Measurements from ENCODE around the gene USP3. TPM values are rescaled to one million over a fixed set of nuclear protein-coding genes. Genes with fewer than 3 reads are reported as not detected.

The USP3 gene
- total RNA-seq, 1 experiment from 2014 or later, result 39.3 TPM

DNA sequence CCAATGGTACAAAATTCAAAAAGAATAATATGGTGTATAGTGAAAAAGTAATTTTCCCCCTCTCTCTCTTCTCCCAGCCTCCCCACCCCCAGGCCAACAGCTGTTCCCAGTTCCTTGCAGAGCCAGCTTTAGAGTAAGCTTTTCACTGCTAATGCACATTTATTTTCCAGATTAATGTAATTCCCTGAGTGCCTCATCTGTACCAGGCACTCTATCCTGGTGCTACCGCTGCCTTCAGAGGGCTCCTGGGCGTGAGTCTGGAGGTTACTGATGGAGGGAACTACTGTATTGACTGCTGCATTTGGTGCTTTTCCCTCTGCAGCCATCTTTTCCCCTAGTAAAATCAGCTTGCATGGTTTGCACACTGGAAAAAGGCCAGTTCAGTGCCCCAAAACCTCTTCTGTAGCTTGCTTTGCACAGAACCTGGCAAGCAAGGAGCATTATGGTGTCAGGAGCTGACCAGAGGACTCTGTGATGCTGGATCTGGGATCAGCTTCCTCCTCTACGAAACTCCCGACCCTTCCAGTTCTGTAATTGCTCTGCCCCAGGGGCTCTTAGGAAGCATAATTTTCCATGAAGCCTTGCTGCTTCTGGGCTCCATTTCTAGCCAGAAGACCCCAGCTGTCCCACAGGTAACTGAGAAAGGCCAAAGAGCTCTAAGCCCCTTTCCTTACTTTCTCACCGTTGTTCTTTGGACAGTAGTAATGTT is 8.5 kb upstream of the USP3 start:
- no peak for DNase-seq (ENCODE audit: low read depth)

DNA sequence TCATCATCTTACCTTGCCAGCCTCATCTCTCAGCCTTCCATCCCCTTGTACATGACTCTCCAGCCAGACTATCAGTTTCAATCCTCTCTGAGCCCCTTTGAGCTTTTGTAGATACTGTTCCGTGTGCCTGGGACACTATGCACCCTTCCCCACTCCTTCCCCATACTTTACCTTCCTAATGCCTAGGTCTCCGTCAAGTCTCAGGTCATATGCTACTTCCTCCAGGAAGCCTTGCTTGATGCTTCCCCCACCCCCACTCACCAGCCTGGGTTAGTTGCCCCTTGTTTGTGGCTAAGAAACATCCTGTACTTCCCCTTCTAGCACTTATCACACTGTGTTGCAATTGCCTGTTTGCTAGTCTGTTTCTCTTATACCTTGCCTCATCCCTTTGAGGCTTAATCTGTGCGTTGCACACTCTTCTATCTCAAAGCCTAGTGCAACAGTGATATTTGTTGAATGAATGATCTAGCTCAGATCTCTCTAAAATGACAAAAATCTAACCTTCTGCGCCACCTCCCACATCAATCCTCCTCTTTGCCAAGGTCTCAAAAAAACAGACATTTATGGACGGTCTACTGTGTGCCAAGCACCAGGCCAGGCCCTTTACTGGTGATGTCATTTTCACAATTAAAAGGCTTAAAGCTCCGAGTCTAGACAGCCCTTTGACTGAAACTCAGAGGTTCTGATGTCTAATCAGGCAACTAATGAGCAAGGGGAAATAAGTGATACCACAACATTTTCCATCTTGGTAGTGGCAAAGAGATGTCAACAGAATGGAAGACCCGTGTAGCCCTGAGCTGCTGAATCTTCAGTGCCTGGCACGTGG is 6.5 kb upstream of the USP3 start:
- no peak for DNase-seq (ENCODE audit: low read depth)

DNA sequence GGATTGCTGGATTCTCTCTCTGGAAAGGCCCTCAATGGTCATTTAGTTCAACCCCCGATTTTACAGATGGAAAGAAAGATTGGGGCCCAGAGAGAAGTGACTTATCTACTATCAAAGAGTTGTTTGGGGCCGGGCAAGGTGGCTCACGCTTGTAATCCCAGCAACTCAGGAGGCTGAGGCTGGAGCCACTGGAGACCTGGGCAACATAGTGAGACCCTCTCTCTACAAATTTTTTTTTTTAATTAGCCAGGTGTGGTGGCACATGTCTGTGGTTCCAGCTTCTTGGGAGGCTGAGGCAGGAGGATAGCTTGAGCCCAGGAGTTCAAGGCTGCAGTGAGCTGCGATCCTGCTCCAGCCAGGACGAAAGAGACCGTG is 5.2 kb upstream of the USP3 start:
- no peak for DNase-seq (ENCODE audit: low read depth)

DNA sequence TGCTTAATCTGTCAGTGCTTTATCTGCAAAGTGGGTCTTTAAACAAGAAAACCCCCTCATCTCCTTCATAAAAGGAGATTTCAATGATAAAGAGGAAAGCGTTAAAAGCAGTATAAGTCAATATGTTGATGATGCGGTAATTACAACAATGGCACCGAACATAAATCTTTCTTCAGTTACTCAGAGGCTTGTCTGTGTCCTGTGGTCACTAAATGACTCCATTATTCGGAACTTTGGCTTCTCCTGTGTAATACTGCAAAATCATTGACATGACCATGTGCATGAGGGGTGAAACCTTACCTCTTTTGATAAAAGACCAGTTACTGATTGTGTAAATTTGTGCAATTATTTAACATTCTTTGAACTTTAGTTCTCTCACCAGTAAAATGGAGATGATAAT is 4.8 kb upstream of the USP3 start:
- DNase-seq (ENCODE audit: low read depth), result no peak

DNA sequence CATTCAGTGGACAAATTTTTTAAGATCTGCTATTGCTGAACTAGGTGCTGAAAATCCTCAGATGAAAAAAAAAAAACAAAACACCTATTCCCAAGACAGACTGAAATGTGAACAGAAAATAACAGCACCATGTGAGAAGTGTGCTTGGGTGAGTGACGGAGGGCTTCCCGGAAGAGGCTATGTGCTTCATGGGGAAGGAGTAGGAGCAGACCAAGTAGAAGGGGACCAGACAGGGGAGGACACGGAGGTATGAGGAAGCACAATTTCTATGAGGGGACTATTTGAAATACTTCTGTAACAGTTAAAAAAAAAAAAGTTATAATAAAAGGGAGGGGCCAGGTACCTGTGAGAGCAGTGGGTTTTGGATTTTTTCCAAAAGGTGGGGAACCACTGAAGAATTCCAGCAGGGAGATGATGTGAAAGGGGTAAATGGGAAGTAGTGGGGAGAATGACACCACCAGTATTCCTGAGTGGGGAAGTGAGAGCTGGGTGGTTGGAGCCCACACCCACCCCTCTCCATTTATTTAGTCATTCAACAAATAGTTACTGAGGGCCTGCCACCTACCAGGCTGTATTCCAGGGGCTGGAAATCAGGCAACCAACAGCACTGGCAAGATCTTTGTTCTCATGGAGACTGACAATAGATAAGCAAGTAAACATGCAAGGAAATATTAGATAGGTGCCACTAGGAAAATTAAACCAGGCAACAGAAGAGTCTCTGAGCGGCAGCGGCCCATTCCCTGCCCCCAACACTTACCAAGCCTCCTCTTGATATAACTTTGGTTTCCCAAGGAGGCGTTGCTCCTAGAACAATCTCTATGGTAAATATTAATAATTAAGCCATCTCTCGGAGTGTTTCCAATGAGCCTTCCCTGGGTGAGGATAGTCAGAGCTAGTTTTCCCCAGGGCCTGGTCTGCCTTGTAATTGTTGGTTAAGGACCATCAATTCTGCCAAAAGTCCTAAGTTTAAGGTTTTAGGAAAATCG is 3.8 kb upstream of the USP3 start:
- no peak for DNase-seq (ENCODE audit: low read depth)

DNA sequence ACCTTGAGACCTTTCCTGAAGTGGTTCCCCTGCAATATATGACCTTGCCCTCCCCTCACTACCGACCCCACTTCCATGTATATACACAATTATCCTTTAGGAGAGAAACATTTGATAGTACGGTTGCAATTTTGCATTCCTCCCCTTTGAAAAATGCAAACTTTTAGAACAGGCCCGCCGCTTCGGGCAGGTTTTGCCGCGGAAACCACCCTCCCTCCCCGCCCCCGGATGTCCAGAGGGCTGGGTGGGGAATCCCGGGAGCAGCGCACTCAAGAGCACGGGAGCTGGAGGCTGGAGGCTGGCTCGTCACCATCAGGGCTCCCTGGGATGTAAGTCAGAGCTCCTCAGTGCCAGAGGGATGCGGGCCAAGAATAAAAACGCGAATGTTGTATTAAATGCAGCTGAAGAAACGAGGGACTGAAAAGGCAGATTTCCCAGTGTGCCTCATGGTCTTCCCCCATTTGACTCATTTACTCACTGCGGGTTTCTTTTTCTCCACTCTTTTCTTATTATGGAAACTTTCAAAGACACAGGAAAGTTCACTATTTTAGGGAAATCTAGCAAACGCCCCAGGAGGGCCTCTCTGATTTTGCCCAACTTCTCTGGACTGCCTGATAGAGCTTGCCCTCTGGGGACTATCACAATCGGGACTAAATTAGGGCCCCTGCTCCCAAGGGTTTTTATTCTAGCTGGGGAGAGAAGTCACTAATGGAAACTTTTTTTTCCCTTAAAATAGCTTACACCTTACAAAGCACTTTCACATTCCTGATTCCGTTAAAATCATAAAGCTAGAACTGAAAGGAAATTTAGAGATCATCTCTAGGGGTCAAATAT is 2.9 kb upstream of the USP3 start:
- DNase-seq (ENCODE audit: low read depth), result peak; percentile 93

DNA sequence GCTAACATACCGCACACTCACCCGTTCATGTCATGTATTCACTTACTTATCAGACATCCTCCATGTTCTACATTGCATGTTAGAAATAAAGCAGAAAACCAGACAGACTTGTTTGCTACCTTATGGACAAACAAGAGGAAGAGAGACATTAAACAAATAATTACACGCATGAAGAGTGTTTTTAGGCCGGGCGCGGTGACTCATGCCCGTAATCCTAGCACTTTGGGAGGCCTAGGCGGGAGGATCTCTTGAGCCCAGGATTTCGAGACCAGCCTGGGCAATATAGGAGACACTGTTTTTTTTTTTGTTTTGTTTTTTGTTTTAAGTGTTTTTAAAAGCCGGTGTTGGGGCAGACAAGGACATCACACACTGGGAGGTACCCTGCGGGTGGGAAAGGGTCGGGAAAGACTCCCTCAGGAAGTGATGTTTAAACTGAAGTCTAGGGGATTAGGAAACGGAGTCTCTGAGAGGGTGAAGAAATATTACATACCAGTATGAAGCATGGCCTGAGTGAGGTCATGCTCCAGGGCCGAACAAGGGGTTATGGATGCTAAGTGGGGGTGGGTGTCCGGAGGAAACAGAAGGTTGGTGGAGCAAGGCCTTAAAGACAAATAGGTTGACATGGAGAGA is 2.1 kb upstream of the USP3 start:
- DNase-seq (ENCODE audit: low read depth), result no peak

DNA sequence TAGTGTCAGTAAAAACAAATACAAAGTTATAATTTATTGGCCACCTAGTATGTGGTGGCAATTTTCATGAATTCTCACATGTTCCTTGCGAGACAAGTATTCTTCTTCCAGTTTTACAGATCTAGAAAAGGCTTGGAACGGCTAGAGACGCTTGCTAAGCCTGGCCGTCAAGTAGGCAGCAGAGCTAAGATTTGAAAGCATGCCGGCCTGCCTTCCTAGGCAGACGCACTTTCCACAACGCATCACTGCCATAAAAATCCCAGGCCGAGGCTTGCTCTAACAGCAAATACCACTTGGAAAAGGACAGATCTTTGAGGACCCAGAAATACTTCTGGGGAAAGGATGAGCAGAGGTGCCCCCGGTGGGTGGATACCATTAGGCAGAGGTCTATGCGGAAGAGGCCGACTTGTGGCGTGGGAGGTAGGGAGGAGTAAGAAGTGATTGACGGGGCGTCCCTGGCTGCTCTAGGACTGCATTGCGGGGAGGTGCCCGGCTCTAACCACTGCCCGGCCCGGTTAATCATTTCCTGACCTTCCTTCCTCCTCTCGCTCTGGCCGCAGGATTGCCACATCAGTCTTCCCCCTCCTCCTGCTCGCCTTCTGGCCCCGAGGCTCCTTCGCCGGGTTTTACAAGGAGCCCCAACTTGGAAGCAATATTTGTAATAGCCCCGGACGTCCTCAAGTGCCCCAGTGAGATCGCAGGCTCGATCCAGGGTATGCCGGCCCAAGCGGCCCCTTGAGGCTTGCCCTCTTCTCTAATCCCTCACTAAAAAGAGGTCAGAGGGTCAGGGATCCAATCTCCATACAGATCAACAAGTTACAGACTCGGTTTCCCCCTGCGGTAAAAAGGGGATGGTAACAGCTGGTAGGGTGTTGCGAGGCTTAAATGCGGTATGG is 1.3 kb upstream of the USP3 start:
- peak; percentile 88 for DNase-seq (ENCODE audit: low read depth)

DNA sequence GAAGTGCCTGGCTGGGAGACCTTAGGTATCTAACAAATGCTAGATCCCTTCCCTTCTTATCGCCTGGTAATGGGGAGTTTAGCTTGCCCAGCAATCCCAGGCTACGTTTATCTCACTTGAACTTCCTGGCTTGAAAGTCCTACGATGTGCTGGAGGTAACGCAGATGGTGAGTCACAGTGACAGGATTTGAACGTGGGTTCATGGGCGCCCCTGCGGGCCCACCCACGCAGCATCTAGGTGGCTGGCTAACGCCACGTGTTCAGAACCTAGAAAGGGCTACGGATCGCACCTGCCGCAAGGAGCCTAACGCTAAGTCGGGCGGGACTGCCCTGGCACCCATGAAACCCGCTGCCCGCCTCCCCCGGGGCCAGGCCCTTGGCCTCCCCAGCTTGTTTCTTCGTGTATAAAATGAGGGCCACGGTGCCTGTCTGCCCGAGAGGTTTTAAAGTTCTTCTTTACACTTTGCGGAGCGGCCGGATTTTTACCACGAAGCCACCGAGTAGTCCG is 600 bp upstream of the USP3 start:
- peak; percentile 84 for DNase-seq (ENCODE audit: low read depth)

DNA sequence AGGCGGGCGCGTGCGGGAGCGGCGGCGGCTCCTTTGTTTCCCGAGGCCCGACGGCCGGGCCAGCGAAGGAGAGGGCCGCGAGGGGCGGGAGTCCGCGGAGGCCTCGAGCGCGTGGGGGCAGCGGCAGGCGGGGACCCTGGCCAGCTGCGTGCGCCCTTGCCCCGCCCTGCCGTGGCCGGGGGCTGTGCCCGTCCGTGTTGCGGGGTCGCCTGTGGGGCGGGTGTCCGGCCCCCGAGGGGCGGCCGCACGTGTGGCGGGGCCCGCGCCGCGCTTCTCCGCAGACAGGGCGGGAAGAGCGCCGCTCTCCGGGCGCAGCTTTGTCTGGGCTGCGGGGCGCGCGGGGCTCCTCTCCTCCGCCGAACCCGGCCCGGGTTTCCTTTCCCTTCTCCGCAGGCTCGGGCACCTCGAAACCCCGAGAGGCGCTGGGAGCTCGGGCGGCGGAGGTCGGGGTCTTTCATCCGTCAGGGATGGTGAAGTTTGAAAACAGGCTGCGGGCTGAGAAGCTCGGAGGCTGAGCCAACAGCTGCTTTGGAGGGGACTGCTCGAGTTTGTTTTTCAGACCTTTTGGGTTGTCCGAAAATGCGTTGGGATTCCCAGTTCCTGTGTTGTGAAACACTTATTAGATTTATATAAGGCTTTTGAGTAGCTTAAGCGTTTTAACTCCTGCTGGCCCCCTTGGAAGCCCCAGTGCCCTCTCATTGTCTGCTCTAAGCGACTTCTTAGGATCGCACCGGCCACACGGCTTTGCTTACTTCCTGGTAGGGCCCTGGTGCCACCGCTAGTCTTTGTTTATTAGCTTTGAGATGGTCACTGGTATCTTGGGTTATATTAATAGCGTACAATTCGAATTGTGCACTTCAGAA is 817 bp downstream of the USP3 start:
- DNase-seq (ENCODE audit: low read depth), result peak; percentile 66

DNA sequence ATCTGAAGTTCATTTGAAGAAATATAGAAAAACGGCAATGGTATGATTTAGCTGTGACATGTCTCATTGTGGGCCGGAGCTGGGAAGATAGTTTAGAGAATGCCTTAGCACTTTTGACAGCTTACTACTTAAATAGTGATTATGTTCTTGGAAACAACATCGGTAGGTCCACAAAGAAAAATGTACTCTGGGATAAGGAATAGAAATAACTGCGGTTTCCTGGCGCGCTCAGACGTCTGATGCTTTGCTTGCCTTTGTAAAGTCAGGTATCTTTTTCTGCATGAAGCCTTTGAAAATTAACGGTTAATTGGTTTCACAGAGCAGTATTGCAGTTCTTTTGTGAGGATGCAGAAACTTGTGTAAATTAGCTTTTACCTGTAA is 1.4 kb downstream of the USP3 start:
- no peak for DNase-seq (ENCODE audit: low read depth)

DNA sequence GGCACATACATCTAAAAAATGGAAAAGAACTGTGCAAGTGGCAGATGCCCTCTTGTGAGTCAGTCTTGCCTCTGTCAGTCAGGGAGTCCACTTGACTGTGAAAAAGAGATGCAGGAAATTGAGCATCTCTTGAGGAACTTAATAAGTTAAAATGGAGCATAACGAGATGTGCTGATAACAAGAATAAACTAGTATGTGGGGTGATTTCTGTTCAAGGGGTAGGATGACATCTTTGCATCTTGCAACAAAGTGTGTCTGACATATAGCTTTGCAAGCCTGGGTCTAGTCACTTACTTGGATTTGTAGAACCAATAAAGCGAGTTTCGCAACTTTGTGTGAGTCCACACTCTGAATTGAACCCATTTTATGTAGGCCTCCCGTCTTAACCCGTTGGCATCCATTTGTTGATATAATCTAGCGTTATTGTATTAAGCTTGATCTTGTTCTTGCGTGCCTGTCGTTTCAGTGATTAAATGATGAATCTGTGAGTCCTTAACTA is 2.2 kb downstream of the USP3 start:
- DNase-seq (ENCODE audit: low read depth), result peak; percentile 36

DNA sequence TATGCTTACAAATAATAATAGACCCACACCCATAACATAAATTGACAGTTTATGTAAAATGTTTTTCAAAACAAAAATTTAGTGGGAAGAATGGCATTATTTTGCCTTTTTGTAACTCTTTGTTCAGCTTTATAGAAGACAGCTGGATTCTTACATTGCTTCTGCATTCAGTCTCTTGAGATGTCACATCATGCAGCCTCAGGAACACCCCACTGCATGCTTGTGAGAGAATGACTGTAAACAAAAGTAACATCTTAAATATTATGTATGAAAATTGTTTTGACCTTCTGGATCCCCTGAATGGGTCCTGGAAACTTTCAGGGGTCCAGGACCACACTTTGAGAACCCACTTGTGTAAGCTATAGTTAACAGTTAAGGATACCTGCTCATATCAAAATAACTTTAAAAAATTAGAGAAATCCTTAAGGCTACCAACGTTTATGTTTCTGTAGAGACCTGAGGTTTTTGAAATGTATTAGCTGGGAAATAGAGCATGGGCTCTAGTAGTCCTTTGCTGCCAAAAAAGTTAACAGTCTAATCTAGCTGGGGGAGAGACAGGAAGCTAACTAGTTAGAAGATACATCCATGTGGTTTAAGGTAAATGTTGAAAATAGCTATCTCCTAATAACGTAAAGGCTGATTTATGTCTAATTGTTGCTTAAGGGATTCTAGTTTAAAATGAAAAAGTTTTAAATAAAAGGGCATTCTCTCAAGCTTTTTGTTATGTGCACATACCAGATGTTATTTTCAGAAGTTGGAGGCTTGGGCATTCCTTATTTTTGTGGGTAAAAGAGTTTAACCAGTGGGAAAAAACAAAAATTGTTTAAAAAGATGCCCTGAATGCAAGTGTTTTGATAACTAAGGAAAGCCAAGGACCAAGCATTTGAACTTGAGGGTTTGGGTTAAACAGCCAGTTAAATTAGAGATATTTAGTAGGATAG is 3.8 kb downstream of the USP3 start:
- no peak for DNase-seq (ENCODE audit: low read depth)

DNA sequence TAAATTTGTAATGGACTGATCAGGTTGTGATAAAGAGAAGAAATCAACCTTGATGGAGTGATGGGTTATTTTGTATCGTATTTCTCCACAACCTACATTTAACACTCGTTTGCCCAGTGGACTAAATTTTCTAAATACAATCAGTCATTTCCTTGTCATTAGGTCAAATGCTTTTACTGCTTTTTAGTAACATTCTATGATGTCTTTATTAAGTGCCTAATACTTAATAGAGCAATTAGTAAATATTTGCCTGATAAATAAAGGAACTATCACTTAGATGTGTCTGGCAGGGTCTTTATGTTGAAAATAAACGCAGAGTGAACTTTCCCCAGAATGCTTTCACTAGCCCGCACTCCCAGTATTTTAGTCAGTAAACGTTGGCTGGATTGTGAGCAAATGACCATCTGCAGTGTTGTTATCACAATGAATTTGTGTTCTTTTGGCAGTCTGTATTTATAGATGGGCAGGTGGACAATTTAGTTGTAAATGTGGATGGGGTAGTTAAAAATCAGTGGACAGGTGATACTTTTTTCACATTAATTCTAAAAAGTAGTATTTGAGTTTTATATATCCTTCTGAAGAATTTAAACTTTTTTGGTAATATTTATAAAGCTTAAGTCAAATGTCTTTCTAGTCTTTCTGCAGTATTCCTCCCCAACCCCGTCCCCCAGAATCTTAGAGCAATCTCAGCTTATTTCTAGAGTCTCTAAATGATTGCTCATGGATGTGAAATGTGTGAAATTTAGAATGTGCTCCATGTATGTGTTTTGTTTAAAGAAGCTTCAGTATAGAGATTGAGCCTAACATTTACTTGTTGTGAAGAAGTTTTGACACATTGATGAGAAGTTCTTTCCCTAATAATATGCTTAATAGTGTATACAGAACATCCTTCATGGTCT is 4.9 kb downstream of the USP3 start:
- no peak for DNase-seq (ENCODE audit: low read depth)

DNA sequence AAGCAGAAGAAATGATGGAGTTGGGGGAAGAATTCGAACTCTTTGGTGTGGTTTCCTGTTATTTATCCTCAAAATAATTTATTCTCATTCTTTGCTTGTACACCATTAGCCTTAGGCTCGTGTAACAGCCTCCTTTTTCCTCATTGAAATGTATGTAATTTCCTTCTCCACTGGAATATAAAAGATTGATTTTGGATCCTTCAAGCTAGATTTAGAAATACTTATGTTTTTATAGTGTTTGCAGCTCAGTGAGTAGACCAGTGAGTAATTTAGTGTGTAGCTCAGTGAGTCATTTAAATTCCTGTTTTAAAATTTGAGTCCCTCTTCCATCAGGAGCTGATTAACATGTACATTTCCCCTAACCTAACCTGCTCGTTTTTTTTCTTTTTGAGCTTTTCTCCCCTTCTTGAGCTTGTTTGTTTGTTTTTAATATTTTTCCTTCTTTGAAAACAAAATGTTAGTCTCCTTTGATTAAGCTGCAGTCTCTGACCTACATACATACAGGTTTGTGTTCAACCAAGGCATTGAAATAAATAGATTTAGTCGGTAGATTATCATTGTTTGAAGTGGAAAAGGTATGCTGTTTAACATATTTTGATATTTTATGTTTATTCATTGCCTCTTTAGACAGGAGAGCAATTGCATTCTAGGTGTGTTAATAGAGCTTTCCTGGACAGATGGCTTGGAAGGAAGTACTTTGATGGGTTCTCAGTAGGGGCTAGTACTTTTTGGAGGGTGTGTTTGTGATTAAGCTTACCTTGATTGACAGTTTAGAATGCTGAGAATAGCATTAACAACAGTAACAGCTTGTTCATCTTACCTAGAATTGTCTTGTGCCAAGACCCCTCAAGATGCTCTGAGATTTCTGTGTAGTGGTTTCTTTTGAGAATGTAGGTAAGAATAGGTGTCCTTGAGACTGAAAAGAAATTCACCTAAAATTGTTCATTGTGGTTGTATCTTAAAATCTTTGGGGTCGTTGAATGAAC is 5.9 kb downstream of the USP3 start:
- peak; percentile 63 for DNase-seq (ENCODE audit: low read depth)

All from RPMI7951 (cell line).